C4-2B (cell line): ENCODE measurements around the gene ANKFY1.

ENCODE experiments used
- ZFX ChIP-seq: fragments of 450-650 bp; IDR thresholded peaks from 2 replicates; pipeline ENCODE4 v1.6.1; 2017
- TF ChIP-seq, protein P1 (sequence below): fragments of 450-650 bp; conservative IDR thresholded peaks from 2 replicates; pipeline ENCODE4 v1.5.1; 2017; ENCODE audit warnings: mild to moderate bottlenecking

DNA sequence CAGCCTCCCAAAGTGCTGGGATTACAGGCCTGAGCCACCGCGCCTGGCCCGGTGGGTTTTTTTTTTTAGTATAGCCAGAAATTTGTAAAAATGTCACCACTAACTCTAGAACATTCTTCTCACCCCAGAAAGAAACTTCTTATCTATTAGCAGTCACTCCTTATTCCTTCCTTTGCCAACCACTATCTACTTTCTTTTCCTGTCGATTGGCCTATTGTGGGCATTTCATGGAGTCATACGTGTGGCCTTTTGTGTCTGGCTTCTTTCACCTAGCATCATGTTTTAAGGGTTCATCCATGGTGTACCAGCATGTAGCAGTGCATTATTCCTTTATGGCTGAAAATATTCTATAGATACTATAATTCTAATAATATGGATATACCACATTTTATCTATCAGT, 117.1 kb downstream of the ANKFY1 start:
- TF ChIP-seq, protein P1, sequence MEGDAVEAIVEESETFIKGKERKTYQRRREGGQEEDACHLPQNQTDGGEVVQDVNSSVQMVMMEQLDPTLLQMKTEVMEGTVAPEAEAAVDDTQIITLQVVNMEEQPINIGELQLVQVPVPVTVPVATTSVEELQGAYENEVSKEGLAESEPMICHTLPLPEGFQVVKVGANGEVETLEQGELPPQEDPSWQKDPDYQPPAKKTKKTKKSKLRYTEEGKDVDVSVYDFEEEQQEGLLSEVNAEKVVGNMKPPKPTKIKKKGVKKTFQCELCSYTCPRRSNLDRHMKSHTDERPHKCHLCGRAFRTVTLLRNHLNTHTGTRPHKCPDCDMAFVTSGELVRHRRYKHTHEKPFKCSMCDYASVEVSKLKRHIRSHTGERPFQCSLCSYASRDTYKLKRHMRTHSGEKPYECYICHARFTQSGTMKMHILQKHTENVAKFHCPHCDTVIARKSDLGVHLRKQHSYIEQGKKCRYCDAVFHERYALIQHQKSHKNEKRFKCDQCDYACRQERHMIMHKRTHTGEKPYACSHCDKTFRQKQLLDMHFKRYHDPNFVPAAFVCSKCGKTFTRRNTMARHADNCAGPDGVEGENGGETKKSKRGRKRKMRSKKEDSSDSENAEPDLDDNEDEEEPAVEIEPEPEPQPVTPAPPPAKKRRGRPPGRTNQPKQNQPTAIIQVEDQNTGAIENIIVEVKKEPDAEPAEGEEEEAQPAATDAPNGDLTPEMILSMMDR = no peak
- no peak for TF ChIP-seq ZFX
